Bronchial epithelial cell (primary cell): ENCODE data around the gene DEDD2. TPM values are rescaled to one million over a fixed set of nuclear protein-coding genes. Genes with fewer than 3 reads are reported as not detected.
A peak's percentile ranks its signal among the peaks of the same experiment; 100 is the strongest.

Experiments used
- DNase-seq: peaks from one replicate; pipeline ENCODE4 v3.0.0-alpha.2; 2010; ENCODE audit warnings: low read depth
- FAIRE-seq: peaks from 2 replicates; lab custom pipeline; 2011; peaks lifted over from hg19 to GRCh38; lab: Jason Lieb, UNC
- H3K27me3 ChIP-seq: 2 replicates; pipeline ENCODE4 v1.5.1; 2011; ENCODE audit warnings: low read length; ENCODE audit not compliant: control insufficient read depth, insufficient read depth
- H3K36me3 ChIP-seq: 2 replicates; pipeline ENCODE4 v1.5.1; 2011; ENCODE audit warnings: low read length; ENCODE audit not compliant: control insufficient read depth, insufficient read depth
- H3K4me3 ChIP-seq: 2 replicates; pipeline ENCODE4 v1.5.1; 2011; ENCODE audit warnings: mild to moderate bottlenecking, low read depth, low read length, control low read depth
- CTCF ChIP-seq: IDR thresholded peaks from 2 replicates; pipeline ENCODE4 v1.5.1; 2011; ENCODE audit warnings: mild to moderate bottlenecking, moderate library complexity, low read length, control low read depth, inconsistent platforms; ENCODE audit not compliant: insufficient read depth, severe bottlenecking
- total RNA-seq: library from RNA; depleted of rRNA; stranded (reverse); fragments of >200 nt; gene quantifications from 2 replicates; pipeline ENCODE4 v1.2.1, GENCODE V29; 2014

The DEDD2 gene
- total RNA-seq, 1 donor from 2014 or later = 28.7 TPM

- H3K36me3 ChIP-seq = no peaks in the 10 kb centered on the region
- TF ChIP-seq CTCF = peak; percentile 46
- no peak overlapping the region for H3K4me3 ChIP-seq
- no peak for DNase-seq
- H3K27me3 ChIP-seq = peaks cover 30% of the 10 kb centered on the region
- FAIRE-seq = peak; percentile 76
These were observed 38.4 kb downstream of the DEDD2 start for GRCh38 chr19:42178791-42179674.

- H3K27me3 ChIP-seq = peaks cover 30% of the 10 kb centered on the region
- TF ChIP-seq CTCF = no peak
- H3K4me3 ChIP-seq = no peak overlapping the region
- FAIRE-seq = no peak
- no peaks in the 10 kb centered on the region for H3K36me3 ChIP-seq
- DNase-seq = no peak
These were observed 39.8 kb downstream of the DEDD2 start for GRCh38 chr19:42177686-42178019.

- no peak overlapping the region for H3K4me3 ChIP-seq
- no peaks in the 10 kb centered on the region for H3K36me3 ChIP-seq
- peak; percentile 46 for TF ChIP-seq CTCF
- DNase-seq = peak; percentile 34
- no peak for FAIRE-seq
- peaks cover 30% of the 10 kb centered on the region for H3K27me3 ChIP-seq
These were observed 40.3 kb downstream of the DEDD2 start for GRCh38 chr19:42176990-42177685.

- no peak for DNase-seq
- no peak for TF ChIP-seq CTCF
- Histone ChIP-seq H3K36me3 (no peaks in the 10 kb centered on the region), H3K4me3 (peak overlapping the region; percentile 32), H3K27me3 (peaks cover 30% of the 10 kb centered on the region)
- no peak for FAIRE-seq
These were observed 40.9 kb downstream of the DEDD2 start for GRCh38 chr19:42176649-42176989.

GRCh38 chr19:42175952-42176648 is 41.4 kb downstream of the DEDD2 start:
- peak overlapping the region; percentile 32 for H3K4me3 ChIP-seq
- no peaks in the 10 kb centered on the region for H3K36me3 ChIP-seq
- DNase-seq (no peak), FAIRE-seq (no peak)
- no peak for TF ChIP-seq CTCF
- peaks cover 30% of the 10 kb centered on the region for H3K27me3 ChIP-seq
